Adipocyte (in vitro differentiated cells): ENCODE data around the gene COL1A1.

ENCODE experiments used
- DNase-seq: peaks from one replicate; pipeline ENCODE4 v3.0.0-alpha.2; 2015; ENCODE audit warnings: low read depth
- H3K27me3 ChIP-seq: replicated peaks from 2 replicates; pipeline ENCODE4 v1.7.0; 2013; ENCODE audit warnings: mild to moderate bottlenecking, low read length, moderate library complexity; ENCODE audit not compliant: control insufficient read depth, insufficient read depth
- H3K36me3 ChIP-seq: 2 replicates; pipeline ENCODE4 v1.7.0; 2013; ENCODE audit warnings: low read length, mild to moderate bottlenecking, moderate library complexity; ENCODE audit not compliant: control insufficient read depth, insufficient read depth, severe bottlenecking
- H3K4me1 ChIP-seq: 2 replicates; pipeline ENCODE4 v1.7.0; 2013; ENCODE audit warnings: mild to moderate bottlenecking, low read length, moderate library complexity; ENCODE audit not compliant: control insufficient read depth, insufficient read depth
- H3K4me3 ChIP-seq: 2 replicates; pipeline ENCODE4 v1.7.0; 2013; ENCODE audit warnings: mild to moderate bottlenecking, low read length, moderate library complexity
- H3K9ac ChIP-seq: 2 replicates; pipeline ENCODE4 v1.7.0; 2013; ENCODE audit warnings: mild to moderate bottlenecking, low read length, moderate library complexity
- H3K9me3 ChIP-seq: 2 replicates; pipeline ENCODE4 v1.7.0; 2013; ENCODE audit warnings: mild to moderate bottlenecking, low read length, moderate library complexity; ENCODE audit not compliant: control insufficient read depth

COL1A1 gene

DNA sequence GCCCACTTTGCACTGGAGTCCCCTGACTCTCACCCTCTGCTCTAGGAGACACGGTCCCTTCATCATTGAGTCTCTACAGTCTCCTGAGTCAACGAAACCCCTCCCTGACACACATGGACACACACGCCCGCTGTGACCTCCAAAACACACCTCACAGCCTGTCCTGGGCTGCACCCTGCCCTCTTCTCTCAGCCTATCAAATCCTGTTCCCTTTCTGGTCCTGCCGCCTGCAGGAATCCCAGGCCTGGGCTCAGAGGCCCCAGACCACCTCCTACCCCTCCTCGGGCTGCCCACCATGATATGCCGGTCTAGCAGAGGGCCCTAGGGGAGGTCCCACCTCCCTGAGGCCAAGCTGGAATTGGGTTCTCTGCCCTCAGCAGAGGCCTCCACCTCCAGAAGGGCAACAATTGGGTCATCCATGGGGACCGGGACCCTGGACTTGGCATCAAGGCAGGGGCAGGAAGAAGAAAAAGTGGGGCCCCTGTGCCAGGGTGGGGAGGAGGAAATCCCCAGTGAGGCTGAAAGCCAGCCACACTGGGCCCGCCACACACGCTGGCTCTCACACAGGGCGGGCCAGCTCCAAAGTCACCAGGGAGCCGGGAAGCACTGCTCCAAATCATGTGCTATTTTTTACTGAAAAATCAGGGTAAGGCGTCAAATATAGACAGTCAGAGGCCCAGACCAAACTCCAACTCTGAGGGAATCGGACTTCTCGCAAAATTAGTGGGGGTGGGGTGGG lies 54.3 kb downstream of the COL1A1 start:
- no peak for DNase-seq

DNA sequence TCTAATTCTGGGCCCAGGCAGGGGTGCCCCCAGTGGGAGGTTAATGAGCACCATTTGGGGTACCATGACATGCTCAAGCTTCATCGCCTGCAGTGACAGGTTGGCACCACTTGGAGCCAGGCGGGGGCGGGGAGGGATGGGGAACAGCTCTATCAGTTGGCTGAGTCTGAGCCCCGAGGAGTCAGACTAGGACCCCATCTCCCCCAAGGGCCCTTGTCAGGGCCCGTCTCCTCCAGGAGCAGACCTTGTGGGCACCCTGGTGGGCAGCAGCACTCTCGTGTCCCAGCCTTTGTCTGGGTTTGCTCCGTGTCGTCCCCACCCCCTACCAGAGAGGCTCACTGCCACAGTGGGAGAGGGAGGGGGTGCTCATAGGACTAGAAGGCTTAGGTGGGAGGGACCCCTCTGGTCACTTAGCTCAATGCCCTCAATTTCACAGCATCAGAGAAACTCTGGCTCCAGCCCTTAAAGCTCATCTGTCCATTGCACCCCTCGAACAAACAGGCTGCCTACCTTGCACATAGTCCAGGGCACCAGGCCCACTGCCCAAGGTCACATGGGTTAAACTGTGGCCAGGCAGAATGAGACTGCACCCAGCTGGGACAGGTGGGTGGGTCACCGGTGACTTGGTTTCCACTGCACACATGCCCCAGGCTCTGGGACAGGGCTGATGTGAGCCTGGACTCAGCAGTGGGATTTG lies 55.1 kb downstream of the COL1A1 start:
- no peaks in the 10 kb centered on the region for H3K27me3 ChIP-seq
- peaks cover 36% of the 10 kb centered on the region for H3K36me3 ChIP-seq
- H3K9me3 ChIP-seq = no peaks in the 10 kb centered on the region
- H3K9ac ChIP-seq = peak overlapping the region; percentile 81
- DNase-seq = no peak
- H3K4me1 ChIP-seq = peaks cover 43% of the 10 kb centered on the region
- peak overlapping the region; percentile 87 for H3K4me3 ChIP-seq

More for the DNA sequence above, 54.3 kb downstream of the COL1A1 start:
- Histone ChIP-seq H3K4me3 (peak overlapping the region; percentile 87), H3K4me1 (peaks cover 47% of the 10 kb centered on the region), H3K27me3 (no peaks in the 10 kb centered on the region), H3K36me3 (peaks cover 29% of the 10 kb centered on the region), H3K9me3 (no peaks in the 10 kb centered on the region), H3K9ac (peak overlapping the region; percentile 81)

DNA sequence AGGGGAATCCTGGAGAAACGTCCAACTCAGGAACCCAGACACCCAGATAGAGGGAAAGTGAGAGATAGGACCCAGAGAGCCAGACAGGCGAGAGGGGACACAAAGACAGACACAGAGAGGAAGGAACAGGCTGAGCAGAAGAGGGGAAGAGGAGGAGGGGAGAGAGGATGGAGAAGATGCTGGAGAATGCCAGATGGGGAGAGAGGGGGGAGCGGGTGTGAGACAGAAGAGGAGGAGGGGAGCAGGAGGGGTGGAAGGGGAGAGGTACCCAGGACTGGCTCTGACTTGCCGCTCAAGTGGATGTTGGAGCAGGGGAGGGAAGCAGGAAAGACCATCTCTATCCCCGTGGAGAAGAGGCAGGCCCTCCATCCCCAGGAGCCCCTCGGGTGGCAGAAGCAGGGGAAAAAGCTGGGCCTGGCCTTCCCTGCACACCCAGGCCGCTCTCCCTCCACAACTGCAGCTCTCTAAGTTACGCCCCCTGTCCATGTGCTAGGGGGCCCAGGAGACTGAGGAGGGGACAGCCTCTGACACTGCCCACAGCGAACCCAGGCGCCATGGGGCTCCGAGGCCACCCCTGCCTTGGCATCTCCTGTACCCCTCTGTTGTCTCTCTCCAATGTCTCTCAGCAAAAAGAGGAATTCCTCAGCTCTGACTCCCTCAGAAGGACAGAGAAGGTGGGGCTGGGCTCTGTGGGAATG lies 55.8 kb downstream of the COL1A1 start:
- Histone ChIP-seq H3K27me3 (no peaks in the 10 kb centered on the region), H3K4me3 (no peak overlapping the region)

DNA sequence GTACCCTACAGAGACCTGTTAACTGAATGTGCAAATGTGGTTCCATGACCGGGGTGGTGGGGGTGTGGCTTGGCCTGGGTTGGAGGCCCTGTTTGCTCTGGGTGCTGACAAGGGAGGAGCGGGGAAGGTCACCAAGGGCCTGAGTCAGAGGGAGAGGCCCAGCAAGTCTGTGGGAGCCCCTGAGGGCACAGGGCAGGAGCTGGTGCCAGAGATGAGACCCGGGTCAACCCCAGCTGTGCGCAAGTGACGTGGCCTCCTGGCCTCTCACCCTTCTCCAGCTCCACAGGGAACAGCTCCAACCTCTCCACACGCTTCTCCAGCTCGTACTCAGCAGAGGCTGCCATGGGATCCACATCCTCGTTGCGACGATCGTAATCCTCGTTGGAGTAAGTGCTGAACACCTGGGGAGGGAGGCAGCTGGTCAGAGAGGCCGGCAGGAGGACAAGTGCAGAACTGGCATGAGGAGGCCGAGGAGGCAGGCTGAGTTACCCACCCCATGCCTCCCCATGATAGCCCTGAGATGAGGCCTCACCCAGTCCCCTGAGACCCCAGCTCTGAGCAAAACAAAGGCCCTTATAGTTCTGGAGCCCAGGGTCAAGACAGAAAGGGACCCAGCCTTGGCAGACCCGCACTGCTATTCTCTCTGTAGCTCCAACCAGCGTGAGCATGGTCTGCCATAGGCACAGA lies 56.4 kb downstream of the COL1A1 start:
- Histone ChIP-seq H3K36me3 (peaks cover 50% of the 10 kb centered on the region), H3K4me3 (no peak overlapping the region), H3K9me3 (no peaks in the 10 kb centered on the region), H3K9ac (peak overlapping the region; percentile 7), H3K4me1 (peaks cover 41% of the 10 kb centered on the region), H3K27me3 (no peaks in the 10 kb centered on the region)
- DNase-seq = no peak

More for the DNA sequence above, 55.8 kb downstream of the COL1A1 start:
- Histone ChIP-seq H3K9ac (peak overlapping the region; percentile 7), H3K9me3 (no peaks in the 10 kb centered on the region), H3K36me3 (peaks cover 43% of the 10 kb centered on the region), H3K4me1 (peaks cover 41% of the 10 kb centered on the region)
- DNase-seq = no peak

DNA sequence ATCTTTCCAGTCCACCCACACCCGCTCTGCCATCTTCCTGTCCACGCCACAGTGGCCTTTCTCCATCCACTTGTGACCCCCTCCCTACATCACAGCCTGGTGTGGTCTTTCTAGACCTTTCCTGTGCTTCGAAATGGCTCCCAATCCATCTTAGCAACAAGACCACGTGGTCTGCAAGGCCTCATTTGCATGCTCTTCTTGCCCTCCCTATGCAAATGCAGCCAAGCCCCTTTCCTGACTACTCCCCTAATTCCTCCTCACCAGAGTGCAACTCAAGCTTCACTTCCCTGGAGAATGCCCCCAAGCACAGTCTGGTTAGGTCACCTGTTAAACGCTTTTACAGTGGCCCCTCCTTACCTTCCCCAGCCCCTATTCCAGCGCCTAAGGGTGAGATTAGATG lies 57.1 kb downstream of the COL1A1 start:
- Histone ChIP-seq H3K9ac (no peak overlapping the region), H3K27me3 (no peaks in the 10 kb centered on the region), H3K9me3 (no peaks in the 10 kb centered on the region), H3K36me3 (peaks cover 56% of the 10 kb centered on the region), H3K4me3 (no peak overlapping the region), H3K4me1 (peaks cover 41% of the 10 kb centered on the region)
- DNase-seq = no peak

DNA sequence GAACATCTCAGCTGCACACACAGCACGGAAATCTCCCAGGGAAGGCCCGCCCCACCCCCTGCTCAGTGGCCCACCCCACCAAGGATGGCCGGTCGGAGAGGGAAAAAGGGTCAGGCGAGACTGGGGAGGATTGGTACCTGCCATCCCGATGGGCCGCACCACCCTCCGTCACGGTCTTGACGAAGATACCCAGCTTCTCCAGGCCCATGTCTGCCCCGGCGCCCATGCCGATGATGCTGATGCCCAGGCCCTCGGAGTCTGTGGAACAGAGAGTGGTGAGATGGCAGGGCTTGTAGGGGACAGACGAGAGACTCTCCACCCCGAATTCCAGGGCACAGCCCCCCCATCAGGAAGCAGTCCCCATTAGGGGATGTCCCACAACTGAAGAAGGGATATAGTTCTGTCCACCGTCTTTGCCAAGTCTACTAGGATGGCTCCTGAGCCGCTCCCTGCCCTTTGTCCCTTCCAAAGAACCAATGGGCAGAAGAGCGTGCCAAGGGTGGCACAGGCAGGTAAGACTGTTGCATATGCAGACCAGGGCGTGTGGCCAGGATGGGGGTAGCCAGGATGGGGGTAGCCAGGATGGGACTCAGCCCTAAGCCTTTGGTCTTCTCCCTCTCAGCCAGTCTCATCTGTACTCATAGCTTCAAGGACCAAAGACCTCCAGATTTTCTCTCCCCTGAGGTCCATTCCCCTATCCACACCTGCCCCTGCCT lies 57.8 kb downstream of the COL1A1 start:
- DNase-seq = no peak
- H3K27me3 ChIP-seq = no peaks in the 10 kb centered on the region
- no peak overlapping the region for H3K9ac ChIP-seq
- H3K4me3 ChIP-seq = no peak overlapping the region
- peaks cover 41% of the 10 kb centered on the region for H3K4me1 ChIP-seq
- H3K9me3 ChIP-seq = no peaks in the 10 kb centered on the region
- H3K36me3 ChIP-seq = peaks cover 64% of the 10 kb centered on the region

DNA sequence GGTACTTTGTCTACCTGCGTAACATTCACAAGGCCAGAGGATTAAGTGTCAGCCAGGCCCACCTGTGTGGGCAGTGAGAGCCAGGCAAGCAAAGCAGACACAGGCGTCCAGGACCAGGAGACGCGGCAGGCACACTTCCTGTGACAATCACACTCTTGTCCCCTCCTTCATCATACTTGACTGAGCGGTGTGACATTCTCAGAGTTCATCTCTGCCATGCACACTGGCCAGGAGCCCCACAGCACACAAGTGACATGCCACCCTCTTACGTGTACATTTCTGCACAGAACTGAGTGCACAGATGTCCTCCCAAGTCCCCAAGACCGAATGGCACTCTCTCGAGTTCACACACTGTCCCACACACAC lies 59.7 kb downstream of the COL1A1 start:
- no peak for DNase-seq
- Histone ChIP-seq H3K4me1 (peaks cover 23% of the 10 kb centered on the region), H3K9me3 (no peaks in the 10 kb centered on the region), H3K4me3 (no peak overlapping the region), H3K9ac (no peak overlapping the region), H3K36me3 (peaks cover 83% of the 10 kb centered on the region), H3K27me3 (no peaks in the 10 kb centered on the region)

DNA sequence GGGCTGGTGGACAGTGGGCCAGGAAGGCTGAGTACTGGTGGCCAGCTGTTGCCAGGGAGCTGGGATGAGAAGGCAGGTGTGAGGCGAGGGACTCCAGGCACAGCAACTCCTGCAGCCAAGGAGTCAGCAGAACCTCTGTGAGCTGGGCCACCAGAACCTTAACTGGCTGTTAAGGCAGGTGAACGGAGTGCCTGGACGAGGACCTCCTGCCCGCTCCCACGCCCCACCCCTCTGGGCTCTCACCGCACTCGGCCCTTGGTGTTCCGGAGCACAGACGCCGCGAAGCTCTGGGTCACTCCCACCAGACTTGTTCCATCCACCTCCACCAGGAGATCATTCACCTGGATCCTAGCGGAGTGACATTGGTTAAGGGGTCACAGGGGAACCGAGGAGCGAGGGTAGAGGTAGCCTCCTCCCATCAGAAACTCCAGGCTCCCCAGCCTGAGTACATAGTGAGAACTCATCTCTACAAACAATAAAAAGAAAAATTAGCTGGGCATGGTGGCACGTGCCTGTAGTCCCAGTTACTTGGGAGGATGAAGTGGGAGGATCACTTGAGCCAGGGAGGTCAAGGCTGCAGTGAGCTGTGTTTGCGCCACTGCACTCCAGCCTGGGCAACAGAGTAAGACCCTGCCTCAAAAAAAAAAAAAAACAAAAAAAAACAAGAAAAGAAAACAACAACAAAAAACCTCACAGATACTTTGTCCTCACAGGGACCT lies 60.2 kb downstream of the COL1A1 start:
- Histone ChIP-seq H3K4me1 (peaks cover 18% of the 10 kb centered on the region), H3K9ac (no peak overlapping the region), H3K9me3 (no peaks in the 10 kb centered on the region), H3K4me3 (no peak overlapping the region), H3K27me3 (no peaks in the 10 kb centered on the region), H3K36me3 (peaks cover 88% of the 10 kb centered on the region)
- DNase-seq = no peak

DNA sequence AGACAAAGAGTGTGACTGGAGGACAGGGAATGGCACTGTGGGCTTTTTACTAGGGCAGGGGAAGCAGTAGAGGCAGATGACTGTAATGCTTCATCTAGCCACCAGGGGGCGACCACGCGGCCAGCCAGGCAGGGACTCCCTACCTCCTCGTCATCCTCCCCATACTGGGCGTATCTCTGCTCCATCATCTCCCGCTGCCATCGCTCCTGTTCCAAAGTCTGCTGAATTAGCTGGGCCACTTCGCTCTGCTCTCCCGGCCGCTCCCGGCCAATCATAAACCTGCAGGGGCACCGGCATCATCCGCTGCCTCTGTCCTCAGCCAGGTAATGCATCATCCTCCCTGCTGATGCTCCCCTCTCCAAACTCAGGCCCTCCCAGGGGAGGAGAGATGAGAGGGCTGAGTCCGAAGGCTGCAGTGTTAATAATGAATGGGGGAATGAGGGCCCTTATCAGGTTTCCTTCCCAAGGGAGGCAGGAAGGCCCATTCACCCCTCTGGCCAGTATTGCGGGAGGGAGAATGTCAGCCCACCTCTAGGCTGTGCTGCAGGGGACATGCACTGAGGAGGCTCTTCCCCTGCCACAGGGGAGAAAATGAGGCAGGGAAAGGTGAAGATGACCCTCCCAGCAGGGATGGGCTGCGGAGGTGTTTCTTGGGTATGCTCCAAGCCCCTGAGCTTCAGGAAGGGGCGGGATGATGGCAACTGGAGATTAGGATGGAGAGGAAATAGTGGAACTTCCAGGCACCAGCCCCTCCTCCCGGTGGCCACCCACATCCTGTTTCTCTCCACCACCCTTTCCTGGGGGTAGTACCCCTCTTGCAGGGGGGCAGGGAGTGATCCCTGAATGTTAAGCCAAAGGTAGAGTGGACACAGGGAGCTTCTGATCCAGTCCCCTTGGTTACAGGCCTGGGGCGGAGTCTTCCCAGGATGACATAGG lies 61.2 kb downstream of the COL1A1 start:
- DNase-seq = peak; percentile 79
- no peak overlapping the region for H3K9ac ChIP-seq
- peaks cover 97% of the 10 kb centered on the region for H3K36me3 ChIP-seq
- H3K4me1 ChIP-seq = peaks cover 8% of the 10 kb centered on the region
- H3K4me3 ChIP-seq = no peak overlapping the region
- no peaks in the 10 kb centered on the region for H3K9me3 ChIP-seq
- H3K27me3 ChIP-seq = no peaks in the 10 kb centered on the region
